Smooth muscle cell (in vitro differentiated cells): ENCODE data around the gene PRKCE. TPM values are rescaled to one million over a fixed set of nuclear protein-coding genes. Genes with fewer than 3 reads are reported as not detected.

Source experiments
- DNase-seq: peaks from one replicate; lab custom pipeline; 2025; ENCODE audit not compliant: unreplicated experiment; lab: John Stamatoyannopoulos, UW
- H2AFZ ChIP-seq: fragments of 200-600 bp; sonication (generic); 2 replicates; pipeline ENCODE4 v1.6.0; 2016; ENCODE audit warnings: antibody characterized with exemption, low read depth, mild to moderate bottlenecking
- H3F3A ChIP-seq: fragments of 200-600 bp; sonication (generic); 2 replicates; pipeline ENCODE4 v1.6.0; 2017; ENCODE audit warnings: antibody characterized with exemption, low read depth
- H3K27ac ChIP-seq: fragments of 200-600 bp; sonication (generic); 2 replicates; pipeline ENCODE4 v1.5.1; 2016; ENCODE audit warnings: low read depth, mild to moderate bottlenecking
- H3K27me3 ChIP-seq: fragments of 200-600 bp; sonication (generic); 2 replicates; pipeline ENCODE4 v1.6.1; 2016; ENCODE audit warnings: low read depth, mild to moderate bottlenecking
- H3K36me3 ChIP-seq: fragments of 200-600 bp; sonication (generic); 2 replicates; pipeline ENCODE4 v1.5.1; 2016; ENCODE audit warnings: low read depth
- H3K4me1 ChIP-seq: fragments of 200-600 bp; sonication (generic); 2 replicates; pipeline ENCODE4 v1.5.1; 2016; ENCODE audit warnings: low read depth
- H3K4me2 ChIP-seq: fragments of 200-600 bp; sonication (generic); 2 replicates; pipeline ENCODE4 v1.6.0; 2016; ENCODE audit warnings: mild to moderate bottlenecking
- H3K4me3 ChIP-seq: fragments of 200-600 bp; sonication (generic); 2 replicates; pipeline ENCODE4 v1.5.1; 2016; ENCODE audit warnings: mild to moderate bottlenecking
- H3K79me2 ChIP-seq: fragments of 200-600 bp; sonication (generic); 2 replicates; pipeline ENCODE4 v1.6.0; 2016; ENCODE audit warnings: low read depth, mild to moderate bottlenecking
- H3K9ac ChIP-seq: fragments of 200-600 bp; sonication (generic); 2 replicates; pipeline ENCODE4 v1.6.0; 2016; ENCODE audit warnings: low read depth
- H3K9me3 ChIP-seq: fragments of 200-600 bp; sonication (generic); replicated peaks from 2 replicates; pipeline ENCODE4 v1.5.1; 2016; ENCODE audit warnings: low read depth
- H4K20me1 ChIP-seq: fragments of 200-600 bp; sonication (generic); 2 replicates; pipeline ENCODE4 v1.6.0; 2016; ENCODE audit warnings: low read depth
- CTCF ChIP-seq: fragments of 200-600 bp; sonication (generic); IDR thresholded peaks from 2 replicates; pipeline ENCODE4 v1.5.1; 2017; ENCODE audit warnings: borderline replicate concordance, mild to moderate bottlenecking, antibody characterized with exemption; ENCODE audit not compliant: insufficient read depth, poor library complexity, severe bottlenecking
- WGBS: methylation state at CpG from one replicate; pipeline ENCODE4 v1.1.7; 2016; ENCODE audit warnings: low lambda C conversion rate; 5-methylcytosine and 5-hydroxymethylcytosine counted together
- polyA plus RNA-seq: library from polyadenylated mRNA; unstranded; fragments of >200 nt; fragmentation: Nextera tagmentation; extraction: Ambion mirVana; gene quantifications from 2 replicates; pipeline ENCODE4 v1.2.1, GENCODE V29; 2016
- total RNA-seq: library from RNA; depleted of rRNA; stranded (reverse); fragments of >200 nt; gene quantifications from 2 replicates; pipeline ENCODE4 v1.2.3, GENCODE V29; 2014

The PRKCE gene
- total and polyA plus RNA-seq, 2 experiments from 2014 or later, result 20.6 to 29.1 TPM

GRCh38 chr2:45786836-45787357 is 135.4 kb downstream of the PRKCE start:
- peaks cover 6% of the 10 kb centered on the region for H3K4me1 ChIP-seq
- TF ChIP-seq CTCF, result no peak
- 68% methylated on average over 10 of the region's 10 CpGs for WGBS
- no peaks in the 10 kb centered on the region for H3K27me3 ChIP-seq
- H3F3A ChIP-seq, result no peaks in the 10 kb centered on the region
- no peak overlapping the region for H3K4me3 ChIP-seq
- H3K9me3 ChIP-seq, result no peaks in the 10 kb centered on the region
- H3K9ac ChIP-seq, result no peak overlapping the region
- peaks cover 53% of the 10 kb centered on the region for H3K79me2 ChIP-seq
- H3K36me3 ChIP-seq, result no peaks in the 10 kb centered on the region
- no peak for DNase-seq
- H3K4me2 ChIP-seq, result peak overlapping the region; percentile 17
- H2AFZ ChIP-seq, result no peak overlapping the region
- H3K27ac ChIP-seq, result peak overlapping the region; percentile 31
- peaks cover 96% of the 10 kb centered on the region for H4K20me1 ChIP-seq

GRCh38 chr2:45788401-45788800 is 136.9 kb downstream of the PRKCE start:
- Histone ChIP-seq H3F3A (no peaks in the 10 kb centered on the region), H3K9me3 (no peaks in the 10 kb centered on the region), H3K36me3 (no peaks in the 10 kb centered on the region), H3K27ac (no peak overlapping the region), H3K4me3 (no peak overlapping the region), H3K4me2 (no peak overlapping the region), H2AFZ (no peak overlapping the region), H3K9ac (no peak overlapping the region), H4K20me1 (peaks cover 99% of the 10 kb centered on the region), H3K4me1 (peaks cover under 1% of the 10 kb centered on the region), H3K27me3 (no peaks in the 10 kb centered on the region), H3K79me2 (peaks cover 50% of the 10 kb centered on the region)
- no peak for DNase-seq
- WGBS, result 88% methylated on average over 3 of the region's 3 CpGs
- TF ChIP-seq CTCF, result no peak

- H3K4me2 ChIP-seq, result no peak overlapping the region
- H2AFZ ChIP-seq, result no peak overlapping the region
- peaks cover 41% of the 10 kb centered on the region for H3K79me2 ChIP-seq
- DNase-seq, result no peak
- H3K36me3 ChIP-seq, result no peaks in the 10 kb centered on the region
- H3K27me3 ChIP-seq, result no peaks in the 10 kb centered on the region
- H4K20me1 ChIP-seq, result peaks cover 99% of the 10 kb centered on the region
- no peaks in the 10 kb centered on the region for H3K9me3 ChIP-seq
- no peak for TF ChIP-seq CTCF
- H3K4me1 ChIP-seq, result no peaks in the 10 kb centered on the region
- no peak overlapping the region for H3K9ac ChIP-seq
- no peak overlapping the region for H3K4me3 ChIP-seq
- no peaks in the 10 kb centered on the region for H3F3A ChIP-seq
- H3K27ac ChIP-seq, result no peak overlapping the region
Observed at GRCh38 chr2:45789317-45789716, 137.8 kb downstream of the PRKCE start.

GRCh38 chr2:45789961-45790723 is 138.7 kb downstream of the PRKCE start:
- Histone ChIP-seq H2AFZ (no peak overlapping the region), H3K9me3 (no peaks in the 10 kb centered on the region), H3K4me3 (no peak overlapping the region), H4K20me1 (peaks cover 99% of the 10 kb centered on the region), H3K4me1 (no peaks in the 10 kb centered on the region), H3K36me3 (no peaks in the 10 kb centered on the region), H3K79me2 (peaks cover 33% of the 10 kb centered on the region), H3K27ac (no peak overlapping the region), H3K4me2 (no peak overlapping the region), H3F3A (no peaks in the 10 kb centered on the region), H3K9ac (no peak overlapping the region), H3K27me3 (no peaks in the 10 kb centered on the region)
- no peak for DNase-seq
- 80% methylated on average over 10 of the region's 10 CpGs for WGBS
- no peak for TF ChIP-seq CTCF
